Cardiac muscle cell (in vitro differentiated cells and primary cell): Measurements from ENCODE around the gene SUPV3L1. TPM values are rescaled to one million over a fixed set of nuclear protein-coding genes. Genes with fewer than 3 reads are reported as not detected.

Experiments used
- DNase-seq, 2 donors: peaks; one replicate each; pipeline versions ENCODE4 v3.0.0 to v3.0.0-alpha.2; 2010 to 2017; ENCODE audit warnings: low read depth in 1 of 2, low spot score in 1 of 2
- H3K27ac ChIP-seq: fragments of 200-600 bp; sonication (generic); 2 replicates; pipeline ENCODE4 v1.5.1; 2016
- H3K27me3 ChIP-seq: fragments of 200-600 bp; sonication (generic); 2 replicates; pipeline ENCODE4 v1.6.0; 2016; ENCODE audit warnings: control low read depth
- H3K36me3 ChIP-seq: fragments of 200-600 bp; sonication (generic); 2 replicates; pipeline ENCODE4 v1.5.1; 2016; ENCODE audit warnings: control low read depth
- H3K4me1 ChIP-seq: fragments of 200-600 bp; sonication (generic); 2 replicates; pipeline ENCODE4 v1.8.1; 2017; ENCODE audit warnings: low read depth, mild to moderate bottlenecking, mixed run types
- H3K4me3 ChIP-seq: fragments of 200-600 bp; sonication (generic); 2 replicates; pipeline ENCODE4 v1.5.1; 2016; ENCODE audit warnings: mild to moderate bottlenecking
- H3K9me3 ChIP-seq: fragments of 200-600 bp; sonication (generic); 2 replicates; pipeline ENCODE4 v1.5.1; 2017; ENCODE audit warnings: low read depth, mild to moderate bottlenecking, control low read depth
- CTCF ChIP-seq: IDR thresholded peaks from 2 replicates; pipeline ENCODE4 v1.5.1; 2012; ENCODE audit warnings: low read depth, mild to moderate bottlenecking, low read length
- polyA plus RNA-seq: library from polyadenylated mRNA; unstranded; fragments of >200 nt; fragmentation: Nextera tagmentation; extraction: Ambion mirVana; gene quantifications from 2 replicates; pipeline ENCODE4 v1.2.1, GENCODE V29; 2016
- total RNA-seq: library from RNA; depleted of rRNA; stranded (reverse); fragments of >200 nt; gene quantifications from 2 replicates; pipeline ENCODE4 v1.2.3, GENCODE V29; 2016

The SUPV3L1 gene
- total and polyA plus RNA-seq, 2 experiments from 2014 or later = 31.9 to 40.8 TPM

- no peak for DNase-seq
- no peak overlapping the region for H3K27ac ChIP-seq
- no peaks in the 10 kb centered on the region for H3K27me3 ChIP-seq
- H3K36me3 ChIP-seq = no peaks in the 10 kb centered on the region
- H3K4me3 ChIP-seq = no peak overlapping the region
- no peak for TF ChIP-seq CTCF
- H3K9me3 ChIP-seq = no peaks in the 10 kb centered on the region
- H3K4me1 ChIP-seq = peaks cover 7% of the 10 kb centered on the region
Observed at GRCh38 chr10:69240455-69240854, 60.4 kb downstream of the SUPV3L1 start.

GRCh38 chr10:69241575-69241974, 61.5 kb downstream of the SUPV3L1 start:
- no peak overlapping the region for H3K4me3 ChIP-seq
- no peak overlapping the region for H3K27ac ChIP-seq
- no peaks in the 10 kb centered on the region for H3K36me3 ChIP-seq
- no peaks in the 10 kb centered on the region for H3K9me3 ChIP-seq
- TF ChIP-seq CTCF = no peak
- H3K4me1 ChIP-seq = peaks cover 7% of the 10 kb centered on the region
- DNase-seq = peak in 1 of 2 donors; percentile 58
- H3K27me3 ChIP-seq = no peaks in the 10 kb centered on the region

- no peak overlapping the region for H3K4me3 ChIP-seq
- no peak overlapping the region for H3K27ac ChIP-seq
- DNase-seq = peak in 1 of 2 donors; percentile 39
- H3K27me3 ChIP-seq = no peaks in the 10 kb centered on the region
- TF ChIP-seq CTCF = no peak
- H3K4me1 ChIP-seq = peaks cover 7% of the 10 kb centered on the region
- H3K9me3 ChIP-seq = no peaks in the 10 kb centered on the region
- H3K36me3 ChIP-seq = no peaks in the 10 kb centered on the region
Observed at GRCh38 chr10:69242040-69242851, 62.2 kb downstream of the SUPV3L1 start.

DNA sequence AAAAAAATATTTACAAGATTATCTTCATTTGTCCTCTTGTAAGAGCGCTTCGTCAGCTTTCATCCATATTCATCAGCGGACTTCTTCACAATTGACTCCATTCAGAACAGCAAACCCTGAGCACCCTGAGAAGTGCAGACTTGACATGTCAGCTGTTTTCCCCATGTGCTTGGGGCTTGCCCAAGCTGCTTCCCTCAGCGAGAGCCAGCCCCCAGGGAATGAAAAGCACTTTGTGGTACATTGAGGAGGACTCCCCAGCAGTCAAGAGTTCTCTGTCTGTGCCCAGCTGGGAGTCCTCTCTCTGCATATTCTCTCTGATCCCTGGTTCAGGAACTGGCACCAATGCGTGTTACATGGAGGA, 62.8 kb downstream of the SUPV3L1 start:
- Histone ChIP-seq H3K27me3 (no peaks in the 10 kb centered on the region), H3K27ac (no peak overlapping the region), H3K36me3 (no peaks in the 10 kb centered on the region), H3K4me1 (peaks cover 7% of the 10 kb centered on the region), H3K4me3 (no peak overlapping the region), H3K9me3 (no peaks in the 10 kb centered on the region)
- peak in 1 of 2 donors; percentile 32 for DNase-seq
- TF ChIP-seq CTCF = no peak

DNA sequence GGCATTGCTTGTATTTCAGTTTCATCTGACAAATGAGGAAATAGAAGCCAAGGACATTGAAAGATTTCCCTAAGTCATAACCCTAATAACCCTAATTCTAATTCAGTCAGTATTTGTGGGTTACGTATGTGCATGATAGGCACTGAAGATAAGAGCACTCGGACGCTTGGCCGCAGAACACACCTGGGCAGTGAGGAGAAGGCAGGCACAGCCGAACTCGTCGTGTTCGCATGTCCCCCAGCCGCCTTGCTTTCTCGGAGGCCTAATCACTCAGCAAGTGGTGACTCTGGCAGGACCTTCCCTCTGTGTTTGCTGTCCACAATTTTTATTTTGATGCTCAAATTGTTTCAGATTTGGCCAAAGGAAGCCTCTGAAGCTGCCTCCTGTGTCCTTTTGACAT, 63.8 kb downstream of the SUPV3L1 start:
- no peaks in the 10 kb centered on the region for H3K36me3 ChIP-seq
- H3K27me3 ChIP-seq = no peaks in the 10 kb centered on the region
- TF ChIP-seq CTCF = no peak
- H3K4me3 ChIP-seq = no peak overlapping the region
- no peaks in the 10 kb centered on the region for H3K9me3 ChIP-seq
- no peak overlapping the region for H3K27ac ChIP-seq
- no peak for DNase-seq
- H3K4me1 ChIP-seq = peaks cover 7% of the 10 kb centered on the region
